OCI-LY3 (cell line): ENCODE results near the gene ADGRG6.

Experiments used
- EZH2phosphoT487 ChIP-seq: fragments of 200-600 bp; shearing (Covaris generic); IDR thresholded peaks from 2 replicates; pipeline ENCODE4 v1.6.1; 2018; ENCODE audit warnings: antibody characterized with exemption, mixed run types, low read depth
- TF ChIP-seq, protein P1 (sequence below): fragments of 200-600, 300-600 bp; sonication (generic); IDR thresholded peaks from 2 replicates; pipeline ENCODE4 v1.5.1; 2014; ENCODE audit warnings: antibody characterized with exemption, low read length, low read depth

DNA sequence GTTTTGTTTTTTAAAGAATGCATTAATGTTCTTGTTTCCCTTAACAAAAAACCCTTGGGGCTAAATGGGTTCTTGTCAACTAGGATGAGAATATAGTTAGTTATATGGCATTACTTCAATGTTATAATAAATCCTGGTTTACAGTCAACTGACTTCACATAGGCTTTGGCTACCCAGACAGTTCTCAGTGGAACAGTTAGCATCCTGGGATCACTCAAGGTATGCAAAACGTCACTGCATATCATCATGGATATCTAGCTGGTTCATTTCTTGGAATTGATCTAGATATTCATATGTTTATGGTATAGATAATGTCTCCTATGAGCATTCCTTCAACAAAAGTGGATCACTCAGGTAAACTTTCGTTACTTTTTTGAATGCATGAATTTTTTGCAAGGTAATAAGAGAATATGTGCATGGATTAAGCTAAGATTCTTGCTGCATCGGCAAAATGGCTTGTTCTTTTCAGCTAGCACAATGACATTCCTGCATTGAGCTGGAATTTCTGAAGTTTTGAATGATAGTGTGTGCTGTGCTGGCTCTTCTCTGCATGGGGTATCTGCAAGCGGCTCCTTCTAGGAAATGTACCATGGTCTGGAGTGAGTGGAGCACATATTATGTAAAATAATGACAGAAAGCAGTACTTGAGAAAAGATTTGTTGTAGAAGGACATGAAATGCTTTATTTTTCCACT is 138.9 kb downstream of the ADGRG6 start:
- TF ChIP-seq, protein P1, sequence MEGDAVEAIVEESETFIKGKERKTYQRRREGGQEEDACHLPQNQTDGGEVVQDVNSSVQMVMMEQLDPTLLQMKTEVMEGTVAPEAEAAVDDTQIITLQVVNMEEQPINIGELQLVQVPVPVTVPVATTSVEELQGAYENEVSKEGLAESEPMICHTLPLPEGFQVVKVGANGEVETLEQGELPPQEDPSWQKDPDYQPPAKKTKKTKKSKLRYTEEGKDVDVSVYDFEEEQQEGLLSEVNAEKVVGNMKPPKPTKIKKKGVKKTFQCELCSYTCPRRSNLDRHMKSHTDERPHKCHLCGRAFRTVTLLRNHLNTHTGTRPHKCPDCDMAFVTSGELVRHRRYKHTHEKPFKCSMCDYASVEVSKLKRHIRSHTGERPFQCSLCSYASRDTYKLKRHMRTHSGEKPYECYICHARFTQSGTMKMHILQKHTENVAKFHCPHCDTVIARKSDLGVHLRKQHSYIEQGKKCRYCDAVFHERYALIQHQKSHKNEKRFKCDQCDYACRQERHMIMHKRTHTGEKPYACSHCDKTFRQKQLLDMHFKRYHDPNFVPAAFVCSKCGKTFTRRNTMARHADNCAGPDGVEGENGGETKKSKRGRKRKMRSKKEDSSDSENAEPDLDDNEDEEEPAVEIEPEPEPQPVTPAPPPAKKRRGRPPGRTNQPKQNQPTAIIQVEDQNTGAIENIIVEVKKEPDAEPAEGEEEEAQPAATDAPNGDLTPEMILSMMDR = no peak
- TF ChIP-seq EZH2phosphoT487 = no peak
